ENCODE results near the gene ACSL3.

The ACSL3 gene

DNA sequence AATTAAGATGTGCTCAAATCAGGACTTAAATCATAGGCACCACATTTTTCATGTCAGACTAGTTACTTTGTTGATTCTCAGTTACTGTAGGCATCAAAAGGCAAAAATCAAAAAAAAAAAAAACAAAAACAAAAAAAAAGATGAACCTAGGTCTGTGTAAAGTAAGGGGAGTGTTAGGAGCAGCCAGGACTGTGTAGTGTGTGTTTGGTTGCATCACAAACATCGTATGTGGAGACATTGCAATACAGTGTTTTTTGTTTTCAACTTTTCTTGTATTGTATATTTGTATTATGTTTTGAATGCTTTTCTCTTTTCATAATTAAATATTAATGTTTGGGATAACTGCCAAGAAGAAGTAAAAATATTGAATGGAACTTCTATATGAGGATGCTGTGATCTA is 82.1 kb downstream of the ACSL3 start:
- H3K4me3 ChIP-seq (ENCODE audit: low read depth, low read length): no peak overlapping the region
- H2BK12ac ChIP-seq (ENCODE audit: low read length): no peak overlapping the region
- H2BK5ac ChIP-seq (ENCODE audit: low read depth, low read length, poor library complexity): no peak overlapping the region
- no peak overlapping the region for H3K23ac ChIP-seq (ENCODE audit: low read length)
- H3K9ac ChIP-seq (ENCODE audit: low read length): no peak overlapping the region
- H3K9me3 ChIP-seq (ENCODE audit: insufficient read depth, low read depth, low read length): no peaks in the 10 kb centered on the region
- H3K18ac ChIP-seq (ENCODE audit: low read length): no peak overlapping the region
- H4K12ac ChIP-seq (ENCODE audit: low read depth, low read length): no peak overlapping the region
- H3K27ac ChIP-seq (ENCODE audit: low read depth, low read length): no peak overlapping the region
- no peak overlapping the region for H3K4ac ChIP-seq (ENCODE audit: low read depth, low read length)
- no peak for DNase-seq
- no peak overlapping the region for H3K4me2 ChIP-seq (ENCODE audit: low read length)
- H2BK120ac ChIP-seq (ENCODE audit: insufficient read depth, low read length, poor library complexity): no peak overlapping the region
- no peaks in the 10 kb centered on the region for H3K79me2 ChIP-seq (ENCODE audit: control insufficient read depth, insufficient read depth, low read length, poor library complexity)
- no peaks in the 10 kb centered on the region for H3K27me3 ChIP-seq (ENCODE audit: insufficient read depth, low read length)
- no peaks in the 10 kb centered on the region for H3K36me3 ChIP-seq (ENCODE audit: control insufficient read depth in 1 of 2, insufficient read depth in 2 of 2, low read length in 2 of 2)
- no peak overlapping the region for H2AK5ac ChIP-seq (ENCODE audit: low read length)
- H3K4me1 ChIP-seq (ENCODE audit: control insufficient read depth in 1 of 2, insufficient read depth in 2 of 2, low read length in 2 of 2): peaks cover 4 to 8% of the 10 kb centered on the region in 2 experiments
- no peak overlapping the region for H2AFZ ChIP-seq (ENCODE audit: insufficient read depth, low read length, poor library complexity)
- no peak overlapping the region for H4K91ac ChIP-seq (ENCODE audit: low read depth, low read length)
- WGBS (ENCODE audit: extremely low coverage, insufficient coverage, insufficient read length): no CpG with 5 or more reads among the region's 1 CpG
- no peak overlapping the region for H4K8ac ChIP-seq (ENCODE audit: low read depth, low read length)
- no peaks in the 10 kb centered on the region for H3K79me1 ChIP-seq (ENCODE audit: low read length)
- H3K14ac ChIP-seq (ENCODE audit: low read length): no peak overlapping the region

DNA sequence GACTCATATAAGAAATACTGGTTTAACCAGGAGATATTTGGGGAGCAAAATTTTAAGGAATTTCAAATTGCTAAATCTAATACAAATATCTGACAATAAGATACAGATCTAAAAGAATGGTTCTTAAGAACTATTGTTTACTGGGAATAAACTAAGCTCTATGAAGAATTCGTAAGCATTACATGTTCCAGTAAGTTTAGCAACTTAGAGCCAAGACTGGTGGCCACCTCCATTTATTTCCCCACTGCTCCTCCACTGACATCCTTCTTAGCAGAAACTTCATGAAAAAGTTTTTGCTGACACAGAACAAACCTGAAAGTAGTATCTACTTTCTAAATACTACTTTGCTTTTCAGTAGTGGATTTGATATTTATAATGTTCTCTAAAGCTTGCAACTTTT is 83.0 kb downstream of the ACSL3 start:
- no peak overlapping the region for H3K9ac ChIP-seq (ENCODE audit: low read length)
- no peaks in the 10 kb centered on the region for H3K79me1 ChIP-seq (ENCODE audit: low read length)
- no peaks in the 10 kb centered on the region for H3K36me3 ChIP-seq (ENCODE audit: control insufficient read depth in 1 of 2, insufficient read depth in 2 of 2, low read length in 2 of 2)
- H3K79me2 ChIP-seq (ENCODE audit: control insufficient read depth, insufficient read depth, low read length, poor library complexity): no peaks in the 10 kb centered on the region
- no peak overlapping the region for H3K18ac ChIP-seq (ENCODE audit: low read length)
- no peak overlapping the region for H2BK12ac ChIP-seq (ENCODE audit: low read length)
- no CpG with 5 or more reads among the region's 1 CpG for WGBS (ENCODE audit: extremely low coverage, insufficient coverage, insufficient read length)
- H3K14ac ChIP-seq (ENCODE audit: low read length): no peak overlapping the region
- H4K91ac ChIP-seq (ENCODE audit: low read depth, low read length): no peak overlapping the region
- no peak overlapping the region for H2BK5ac ChIP-seq (ENCODE audit: low read depth, low read length, poor library complexity)
- H3K27ac ChIP-seq (ENCODE audit: low read depth, low read length): no peak overlapping the region
- no peak overlapping the region for H2AK5ac ChIP-seq (ENCODE audit: low read length)
- peaks cover 4 to 8% of the 10 kb centered on the region in 2 experiments for H3K4me1 ChIP-seq (ENCODE audit: control insufficient read depth in 1 of 2, insufficient read depth in 2 of 2, low read length in 2 of 2)
- no peak overlapping the region for H3K4me3 ChIP-seq (ENCODE audit: low read depth, low read length)
- no peaks in the 10 kb centered on the region for H3K27me3 ChIP-seq (ENCODE audit: insufficient read depth, low read length)
- H3K9me3 ChIP-seq (ENCODE audit: insufficient read depth, low read depth, low read length): no peaks in the 10 kb centered on the region
- no peak overlapping the region for H4K12ac ChIP-seq (ENCODE audit: low read depth, low read length)
- no peak overlapping the region for H4K8ac ChIP-seq (ENCODE audit: low read depth, low read length)
- H3K4ac ChIP-seq (ENCODE audit: low read depth, low read length): no peak overlapping the region
- no peak for DNase-seq
- no peak overlapping the region for H2BK120ac ChIP-seq (ENCODE audit: insufficient read depth, low read length, poor library complexity)
- H3K4me2 ChIP-seq (ENCODE audit: low read length): no peak overlapping the region
- no peak overlapping the region for H3K23ac ChIP-seq (ENCODE audit: low read length)
- H2AFZ ChIP-seq (ENCODE audit: insufficient read depth, low read length, poor library complexity): no peak overlapping the region

DNA sequence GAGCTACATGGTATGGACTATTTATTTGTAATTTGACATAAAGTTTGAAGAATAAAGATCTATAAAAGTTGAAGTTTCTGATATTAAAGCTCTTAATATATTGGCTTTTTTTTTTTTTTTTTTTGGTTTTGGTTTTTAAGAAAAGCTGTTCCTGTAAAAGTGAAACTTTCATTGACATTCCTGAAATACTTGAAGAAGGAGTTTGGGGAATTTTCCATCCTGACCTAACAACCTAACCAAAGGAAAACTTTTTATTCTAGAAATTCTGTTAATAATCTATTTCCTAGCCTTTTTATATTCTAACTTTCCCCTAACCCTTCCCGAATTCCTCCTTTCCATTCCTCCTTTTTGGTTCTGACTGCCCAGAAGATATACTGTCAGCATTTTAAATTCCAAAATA is 83.7 kb downstream of the ACSL3 start:
- Histone ChIP-seq H3K4me3 (ENCODE audit: low read depth, low read length) (no peak overlapping the region), H4K91ac (ENCODE audit: low read depth, low read length) (no peak overlapping the region), H2AK5ac (ENCODE audit: low read length) (no peak overlapping the region), H3K9me3 (ENCODE audit: insufficient read depth, low read depth, low read length) (no peaks in the 10 kb centered on the region), H2AFZ (ENCODE audit: insufficient read depth, low read length, poor library complexity) (no peak overlapping the region), H3K27ac (ENCODE audit: low read depth, low read length) (no peak overlapping the region), H3K79me2 (ENCODE audit: control insufficient read depth, insufficient read depth, low read length, poor library complexity) (no peaks in the 10 kb centered on the region), H3K9ac (ENCODE audit: low read length) (no peak overlapping the region), H3K27me3 (ENCODE audit: insufficient read depth, low read length) (no peaks in the 10 kb centered on the region), H3K4me2 (ENCODE audit: low read length) (no peak overlapping the region), H4K12ac (ENCODE audit: low read depth, low read length) (no peak overlapping the region), H3K36me3 (ENCODE audit: control insufficient read depth in 1 of 2, insufficient read depth in 2 of 2, low read length in 2 of 2) (no peaks in the 10 kb centered on the region), H2BK12ac (ENCODE audit: low read length) (no peak overlapping the region), H3K4me1 (ENCODE audit: control insufficient read depth in 1 of 2, insufficient read depth in 2 of 2, low read length in 2 of 2) (peaks cover 4% of the 10 kb centered on the region in 2 experiments), H2BK5ac (ENCODE audit: low read depth, low read length, poor library complexity) (no peak overlapping the region), H3K14ac (ENCODE audit: low read length) (no peak overlapping the region), H3K4ac (ENCODE audit: low read depth, low read length) (no peak overlapping the region), H3K23ac (ENCODE audit: low read length) (no peak overlapping the region), H4K8ac (ENCODE audit: low read depth, low read length) (no peak overlapping the region), H2BK120ac (ENCODE audit: insufficient read depth, low read length, poor library complexity) (no peak overlapping the region), H3K79me1 (ENCODE audit: low read length) (no peaks in the 10 kb centered on the region), H3K18ac (ENCODE audit: low read length) (no peak overlapping the region)
- 100% methylated on average over 1 of the region's 1 CpG for WGBS (ENCODE audit: extremely low coverage, insufficient coverage, insufficient read length)
- no peak for DNase-seq

DNA sequence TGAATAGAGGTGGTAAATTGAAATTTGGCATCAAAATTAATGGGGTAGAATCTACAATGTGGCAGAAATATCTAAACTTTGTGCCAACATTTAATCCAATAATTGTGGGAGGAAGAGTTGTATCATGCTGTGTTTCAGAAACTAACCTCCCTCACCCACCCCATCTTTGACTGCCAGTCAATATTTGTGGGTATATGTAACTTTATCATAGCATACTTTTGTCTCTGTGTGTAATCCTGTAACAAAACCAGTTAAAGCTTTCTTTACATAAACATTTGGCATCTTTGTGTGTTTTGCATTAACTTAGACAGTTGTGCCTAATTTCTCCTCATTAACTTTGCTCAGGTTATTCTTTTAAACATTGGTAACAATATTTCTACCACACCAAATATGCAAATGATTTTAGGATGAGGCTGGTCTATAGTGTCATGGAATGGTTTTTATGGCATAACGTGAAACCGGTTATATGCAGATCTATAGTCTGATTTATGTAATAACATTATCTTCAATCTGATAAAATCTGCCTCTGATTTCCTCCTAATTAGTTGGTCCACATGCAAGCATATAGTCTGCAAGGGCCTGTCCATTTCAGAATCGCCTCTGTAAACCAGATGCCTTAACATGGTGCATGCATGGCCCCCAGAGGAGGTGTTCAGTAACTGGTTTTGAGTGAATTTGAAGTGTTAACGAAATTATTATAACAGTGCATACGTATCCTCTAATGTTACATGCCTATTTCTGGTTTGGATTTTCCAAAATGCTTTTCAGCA is 84.3 kb downstream of the ACSL3 start:
- H3K79me1 ChIP-seq (ENCODE audit: low read length): no peaks in the 10 kb centered on the region
- H3K4me3 ChIP-seq (ENCODE audit: low read depth, low read length): no peak overlapping the region
- H3K36me3 ChIP-seq (ENCODE audit: control insufficient read depth in 1 of 2, insufficient read depth in 2 of 2, low read length in 2 of 2): no peaks in the 10 kb centered on the region
- no peak overlapping the region for H4K91ac ChIP-seq (ENCODE audit: low read depth, low read length)
- no peak overlapping the region for H2BK120ac ChIP-seq (ENCODE audit: insufficient read depth, low read length, poor library complexity)
- H3K4me1 ChIP-seq (ENCODE audit: control insufficient read depth in 1 of 2, insufficient read depth in 2 of 2, low read length in 2 of 2): peaks cover 4% of the 10 kb centered on the region in 2 experiments
- no peak overlapping the region for H3K14ac ChIP-seq (ENCODE audit: low read length)
- WGBS (ENCODE audit: extremely low coverage, insufficient coverage, insufficient read length): no CpG with 5 or more reads among the region's 5 CpGs
- no peak overlapping the region for H2AFZ ChIP-seq (ENCODE audit: insufficient read depth, low read length, poor library complexity)
- DNase-seq: no peak
- no peak overlapping the region for H3K18ac ChIP-seq (ENCODE audit: low read length)
- no peaks in the 10 kb centered on the region for H3K79me2 ChIP-seq (ENCODE audit: control insufficient read depth, insufficient read depth, low read length, poor library complexity)
- no peak overlapping the region for H4K12ac ChIP-seq (ENCODE audit: low read depth, low read length)
- no peak overlapping the region for H2BK12ac ChIP-seq (ENCODE audit: low read length)
- H3K27me3 ChIP-seq (ENCODE audit: insufficient read depth, low read length): no peaks in the 10 kb centered on the region
- H3K27ac ChIP-seq (ENCODE audit: low read depth, low read length): no peak overlapping the region
- H3K4me2 ChIP-seq (ENCODE audit: low read length): no peak overlapping the region
- H3K23ac ChIP-seq (ENCODE audit: low read length): no peak overlapping the region
- H3K9me3 ChIP-seq (ENCODE audit: insufficient read depth, low read depth, low read length): no peaks in the 10 kb centered on the region
- H2AK5ac ChIP-seq (ENCODE audit: low read length): no peak overlapping the region
- H4K8ac ChIP-seq (ENCODE audit: low read depth, low read length): no peak overlapping the region
- H2BK5ac ChIP-seq (ENCODE audit: low read depth, low read length, poor library complexity): no peak overlapping the region
- no peak overlapping the region for H3K4ac ChIP-seq (ENCODE audit: low read depth, low read length)
- no peak overlapping the region for H3K9ac ChIP-seq (ENCODE audit: low read length)

Measured in trophoblast cell (in vitro differentiated cells and primary cell).